GM19239 (cell line): ENCODE data around the gene CLEC4A.
A peak's percentile ranks its signal among the peaks of the same experiment; 100 is the strongest.
"Not testable (repeated sequence)": the region's sequence is repeated elsewhere in the genome, so short reads cannot be mapped to it uniquely, and the experiment has no call there.

Source experiments
- DNase-seq: peaks from one replicate; pipeline ENCODE4 v3.0.0; 2011; ENCODE audit warnings: low spot score; ENCODE audit not compliant: insufficient read length
- FAIRE-seq: peaks from 2 replicates; lab custom pipeline; 2011; peaks lifted over from hg19 to GRCh38; lab: Jason Lieb, UNC

Gene CLEC4A

DNA sequence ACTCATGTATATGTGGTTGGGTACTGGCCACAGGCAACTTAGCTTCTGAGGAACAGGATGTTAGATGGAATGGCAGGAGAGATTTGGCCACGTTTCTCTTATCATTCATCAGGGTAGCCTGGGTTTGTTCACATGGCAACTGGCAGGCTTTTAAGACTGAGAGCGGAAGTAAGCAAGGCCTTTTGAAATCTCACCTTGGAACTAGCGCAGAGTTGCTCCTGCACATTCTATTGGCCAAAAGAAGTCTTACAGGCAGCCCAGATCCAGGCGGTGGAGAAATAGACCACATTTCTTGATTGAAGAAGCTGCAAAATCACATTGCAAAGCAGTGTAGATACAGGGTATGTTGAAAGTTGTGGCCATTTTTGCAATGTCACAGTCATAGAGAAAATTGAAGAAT is 3.7 kb downstream of the CLEC4A start:
- FAIRE-seq = no peak

DNA sequence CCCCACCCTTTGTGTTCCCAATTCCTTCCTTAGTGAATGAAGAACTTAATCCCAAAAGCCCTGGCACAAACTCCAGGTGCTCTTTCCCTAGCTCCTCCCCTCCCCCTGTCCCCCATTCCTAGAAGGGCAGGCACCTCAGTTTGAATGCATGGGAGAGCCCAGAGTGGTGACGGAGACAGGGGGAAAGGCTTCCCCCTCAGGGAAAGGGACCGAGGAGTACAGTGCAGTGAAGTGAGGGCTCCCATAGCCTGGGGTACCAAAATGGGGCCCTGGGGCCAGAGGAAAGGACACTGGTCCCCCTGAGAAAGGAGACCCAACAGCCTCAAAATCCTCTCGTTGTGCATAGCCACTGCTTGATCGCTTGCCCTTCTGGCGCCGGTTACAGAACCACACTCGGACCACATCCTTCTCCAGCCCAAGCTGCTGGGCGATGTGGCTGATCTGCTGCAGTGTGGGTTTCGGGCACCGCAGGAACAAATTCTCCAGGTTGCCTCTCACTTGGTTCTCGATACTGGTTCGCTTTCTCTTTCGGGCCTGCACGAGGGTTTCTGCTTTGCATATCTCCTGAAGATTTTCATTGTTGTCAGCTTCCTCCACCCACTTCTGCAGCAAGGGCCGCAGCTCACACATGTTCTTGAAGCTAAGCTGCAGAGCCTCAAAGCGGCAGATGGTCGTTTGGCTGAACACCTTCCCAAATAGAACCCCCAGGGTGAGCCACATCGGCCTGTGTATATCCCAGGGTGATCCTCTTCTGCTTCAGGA is 10.4 kb downstream of the CLEC4A start:
- FAIRE-seq = peak; percentile 91
- DNase-seq = not testable (repeated sequence)

More for the DNA sequence above, 3.7 kb downstream of the CLEC4A start:
- no peak for DNase-seq

DNA sequence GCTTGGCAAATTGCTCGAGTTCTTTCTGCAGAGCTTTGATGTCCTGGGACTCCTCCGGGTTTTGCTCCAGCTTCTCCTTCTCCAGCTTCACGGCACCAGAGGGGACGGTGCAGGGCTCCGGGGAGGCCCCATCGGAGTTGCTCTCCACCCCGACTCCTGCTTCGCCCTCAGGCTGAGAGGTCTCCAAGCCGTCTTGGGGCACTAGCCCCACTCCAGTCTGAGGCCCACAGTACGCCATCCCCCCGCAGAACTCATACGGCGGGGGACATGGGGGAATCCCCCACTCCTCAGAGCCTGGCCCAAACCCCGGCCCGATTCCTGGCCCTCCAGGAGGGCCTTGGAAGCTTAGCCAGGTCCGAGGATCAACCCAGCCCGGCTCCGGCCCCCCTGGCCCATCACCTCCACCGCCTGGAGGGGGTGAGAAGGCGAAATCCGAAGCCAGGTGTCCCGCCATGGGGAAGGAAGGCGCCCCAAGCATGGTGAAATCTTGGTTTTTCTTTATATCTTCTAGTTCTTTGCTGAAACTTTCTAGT is 11.0 kb downstream of the CLEC4A start:
- DNase-seq, FAIRE-seq: not testable (repeated sequence)

DNA sequence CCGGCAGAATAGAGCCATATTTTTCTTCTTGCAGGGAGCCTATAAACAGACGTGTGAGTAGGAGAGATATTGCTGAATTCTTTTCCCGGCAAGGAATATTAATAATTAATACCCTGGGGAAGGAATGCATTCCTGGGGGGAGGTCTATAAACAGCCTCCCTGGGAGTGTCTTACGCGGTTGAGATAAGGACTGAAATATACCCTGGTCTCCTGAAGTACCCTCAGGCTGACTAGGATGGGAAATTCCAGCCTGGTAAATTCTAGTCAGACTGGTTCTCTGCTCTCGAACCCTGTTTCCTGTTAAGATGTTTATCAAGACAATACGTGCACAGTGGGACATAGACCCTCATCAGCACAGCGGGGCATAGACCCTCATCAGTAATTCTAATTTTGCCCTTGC is 18.2 kb downstream of the CLEC4A start:
- not testable (repeated sequence) for FAIRE-seq, DNase-seq

DNA sequence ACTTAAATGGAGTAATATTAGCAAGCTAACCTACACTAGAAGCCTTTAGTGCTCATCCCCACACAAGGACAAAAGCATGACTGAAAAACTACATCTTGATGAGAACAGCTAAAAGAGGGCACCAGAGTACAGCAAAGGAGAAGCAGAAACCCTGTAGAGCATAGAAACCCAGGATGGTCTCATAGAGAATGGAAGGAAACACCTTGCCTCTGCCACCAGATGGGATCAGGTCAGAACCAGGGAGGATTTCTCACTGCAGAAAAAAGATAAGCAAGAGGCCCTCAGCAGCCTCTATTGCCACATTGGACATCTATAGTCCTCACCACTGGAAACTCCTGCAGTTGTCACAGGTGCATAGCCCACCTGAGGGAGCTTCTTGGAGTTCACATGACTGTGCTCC is 19.8 kb downstream of the CLEC4A start:
- no peak for FAIRE-seq

DNA sequence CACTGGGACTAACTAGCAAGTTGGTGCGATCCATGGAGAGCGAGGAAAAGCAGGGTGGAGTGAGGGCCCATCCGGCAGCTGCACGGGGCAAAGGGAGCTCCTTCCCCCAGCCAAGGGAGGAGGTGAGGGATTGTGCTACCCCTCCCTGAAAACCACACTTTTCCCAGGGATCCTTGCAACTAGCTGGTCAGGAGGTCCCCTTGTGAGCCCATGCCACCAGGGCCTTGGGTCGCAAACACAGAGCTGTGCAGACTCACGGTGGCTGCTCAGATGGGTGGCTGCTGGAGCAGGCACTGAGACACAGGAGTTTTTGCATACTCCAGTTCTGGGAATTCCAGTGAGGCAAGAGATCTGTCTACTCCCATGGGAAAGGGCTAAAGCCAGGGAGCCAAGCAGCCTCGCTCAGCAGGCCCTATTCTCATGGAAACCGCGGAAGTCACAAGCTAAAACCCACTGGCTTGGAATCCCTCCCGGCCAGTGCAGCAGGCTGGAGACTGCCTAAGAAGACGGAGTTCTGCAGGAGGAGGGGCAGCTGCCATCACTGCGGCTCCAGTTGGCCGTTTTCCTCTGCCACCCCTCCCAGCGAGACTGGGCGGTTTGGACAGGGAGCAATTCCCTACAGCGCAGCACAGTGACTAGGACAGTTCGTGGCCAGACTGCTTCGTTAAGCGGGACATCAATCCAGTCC is 22.5 kb downstream of the CLEC4A start:
- DNase-seq (no peak), FAIRE-seq (no peak)

More for the DNA sequence above, 19.8 kb downstream of the CLEC4A start:
- DNase-seq = no peak

DNA sequence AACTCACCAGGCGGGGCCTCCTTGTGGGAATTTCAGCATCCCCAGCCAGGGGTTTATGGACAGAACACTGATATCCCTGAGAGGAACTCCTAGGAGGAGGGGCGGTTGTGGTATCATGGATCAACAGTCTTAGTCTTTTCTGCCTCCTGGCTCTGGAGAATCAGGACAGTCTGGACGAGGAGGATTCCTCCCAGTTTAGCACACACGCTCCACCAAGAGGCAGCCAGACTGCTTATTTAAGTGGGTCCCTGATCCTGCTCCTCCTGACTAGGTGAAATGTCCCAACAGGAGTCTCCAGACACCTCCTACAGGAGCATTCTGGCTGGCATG is 23.0 kb downstream of the CLEC4A start:
- FAIRE-seq = no peak
- DNase-seq = no peak

DNA sequence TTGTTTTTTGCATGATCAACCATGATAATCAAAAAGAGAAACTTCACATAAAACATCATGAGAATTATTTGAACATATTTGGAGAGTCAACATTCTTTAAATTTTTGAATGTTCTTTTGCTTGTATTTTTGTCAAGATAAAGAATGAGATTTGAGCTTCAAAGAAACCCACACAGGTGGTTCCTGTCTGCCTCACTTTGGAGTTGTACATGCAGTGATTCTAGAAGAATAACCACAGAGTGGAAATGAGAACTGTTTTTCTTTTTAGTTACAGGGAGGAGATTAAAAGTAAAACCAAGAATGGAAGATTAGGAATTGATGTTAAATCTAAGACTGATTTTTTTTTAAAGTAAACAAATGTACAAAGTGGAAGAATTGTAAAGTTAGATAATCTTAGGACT is 31.1 kb downstream of the CLEC4A start:
- DNase-seq (no peak), FAIRE-seq (no peak)

DNA sequence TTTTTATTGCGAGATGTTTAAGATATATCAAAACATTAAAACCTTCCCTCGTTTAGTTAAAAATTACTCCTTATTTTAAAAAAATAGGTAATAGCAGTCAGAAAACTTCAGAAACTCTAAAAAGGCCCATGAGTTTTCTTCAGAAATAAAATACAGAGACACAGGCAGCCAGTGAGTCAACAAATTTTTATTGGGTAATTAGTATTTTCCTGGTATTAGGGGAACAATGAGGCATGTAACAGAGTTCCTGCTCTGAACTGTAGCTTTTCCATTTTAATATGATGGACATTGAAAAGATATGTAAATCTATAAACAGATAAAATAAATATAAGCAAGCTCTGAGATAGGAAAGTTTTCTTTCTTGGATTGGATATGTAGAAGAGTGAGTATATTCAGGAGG is 33.0 kb downstream of the CLEC4A start:
- FAIRE-seq = no peak
- DNase-seq = no peak

DNA sequence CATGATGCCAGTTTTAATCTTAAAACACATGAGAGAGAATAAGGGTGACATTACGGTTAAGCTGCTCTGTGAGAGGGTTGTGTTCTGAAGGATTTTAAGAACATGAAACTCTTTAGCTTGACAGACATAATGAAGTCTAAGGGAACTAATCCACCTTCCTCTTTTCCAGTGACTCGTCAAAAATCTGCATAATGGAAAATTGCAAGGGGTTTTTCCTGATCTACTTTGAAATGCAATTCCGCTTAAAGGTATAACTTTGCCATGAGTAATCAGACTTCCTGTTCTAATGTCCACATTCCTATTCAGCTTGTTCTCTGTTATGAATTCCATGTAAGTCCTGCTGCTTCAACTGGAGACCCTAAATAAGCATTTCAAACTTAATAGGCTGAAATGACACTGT is 33.4 kb downstream of the CLEC4A start, which contains the start of gene ZNF705A:
ZNF705A (plus strand) TSS at position 171 of the 400 bp plus-strand sequence. CDS start 15,611 bp downstream, outside the sequence.
- no peak for DNase-seq

DNA sequence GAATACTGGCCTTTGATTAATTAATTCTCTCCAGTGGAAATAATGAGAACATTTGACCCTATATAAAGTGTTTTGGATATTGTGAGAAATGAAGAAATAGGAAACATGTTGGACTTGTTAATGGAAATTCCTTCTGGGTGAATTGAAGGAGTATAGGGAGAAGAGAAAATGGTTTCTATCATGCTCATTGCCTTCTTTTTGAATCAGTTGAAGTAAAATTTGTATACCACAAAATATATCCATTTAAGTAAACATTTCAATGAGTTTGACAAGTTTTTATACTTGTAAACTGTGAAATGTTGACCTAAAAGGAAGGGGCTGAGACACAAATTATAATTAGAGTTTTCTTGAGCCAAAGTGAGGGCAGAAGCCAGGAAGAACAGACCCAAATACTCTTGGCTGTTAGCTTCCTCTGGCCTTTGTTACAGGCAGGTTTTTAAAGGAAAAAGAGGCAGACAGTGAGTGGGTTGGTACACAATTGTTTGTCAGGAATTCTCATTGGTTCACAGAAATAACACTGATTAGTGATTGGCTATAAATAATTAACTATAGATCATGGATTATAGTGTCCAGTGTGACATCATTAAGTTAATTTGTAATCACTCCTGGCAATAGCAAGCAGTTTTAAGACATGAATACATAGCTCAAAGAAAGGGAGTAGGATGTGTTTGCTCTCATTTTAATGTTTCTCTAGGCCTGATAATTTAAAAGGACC is 34.2 kb downstream of the CLEC4A start:
- FAIRE-seq = no peak

More for the DNA sequence above, 33.4 kb downstream of the CLEC4A start, which contains the start of gene ZNF705A:
- FAIRE-seq = no peak

DNA sequence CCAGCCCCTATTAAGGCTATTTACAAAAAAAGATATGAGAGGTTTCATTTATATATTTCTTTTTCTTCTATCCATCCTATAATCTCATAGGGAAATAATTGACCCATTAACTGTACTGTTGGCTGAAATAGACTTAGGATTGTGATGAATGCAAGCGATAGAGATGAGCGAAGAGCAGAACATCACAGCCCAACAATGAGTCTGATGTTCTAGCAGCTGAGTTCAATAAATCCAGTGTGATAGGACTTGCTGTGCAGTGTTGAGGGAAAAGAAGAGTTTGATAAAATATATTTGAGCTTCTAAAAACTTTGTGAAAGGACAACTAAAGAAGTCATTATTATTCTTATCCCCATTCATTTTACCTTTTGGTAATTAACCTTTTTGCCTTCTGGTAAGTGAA is 49.5 kb downstream of the CLEC4A start:
- FAIRE-seq, DNase-seq: not testable (repeated sequence)

More for the DNA sequence above, 34.2 kb downstream of the CLEC4A start:
- no peak for DNase-seq

DNA sequence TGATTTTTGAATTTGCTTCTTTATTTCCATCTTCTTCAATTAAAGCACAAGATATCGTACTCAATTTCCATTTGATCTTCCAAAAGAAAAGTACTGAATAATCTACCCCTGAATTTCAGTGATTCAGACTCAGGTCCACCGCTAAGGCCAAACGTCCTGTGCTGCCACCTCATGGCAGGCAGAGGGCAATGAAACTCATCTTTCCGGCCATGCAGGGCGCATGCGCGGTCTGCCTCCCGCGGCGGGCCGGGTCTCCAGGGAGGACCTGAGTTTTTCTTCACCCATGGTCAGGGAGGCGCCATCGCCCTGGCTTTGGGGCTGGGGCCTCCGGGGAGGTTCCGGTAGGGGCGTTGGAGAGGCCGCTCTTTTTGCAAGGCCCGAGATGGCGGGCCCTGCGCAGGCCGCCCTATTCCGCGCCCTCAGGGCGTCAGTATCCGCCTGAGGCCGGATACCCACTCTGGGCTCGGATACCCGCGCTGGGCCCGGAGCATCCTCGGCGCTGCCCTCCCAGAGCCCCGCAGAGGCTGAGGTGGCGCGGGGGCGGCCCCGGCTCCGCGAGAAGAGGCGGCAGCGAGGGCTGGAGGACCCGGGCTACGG is 56.7 kb downstream of the CLEC4A start:
- not testable (repeated sequence) for FAIRE-seq
- peak; percentile 44 for DNase-seq

DNA sequence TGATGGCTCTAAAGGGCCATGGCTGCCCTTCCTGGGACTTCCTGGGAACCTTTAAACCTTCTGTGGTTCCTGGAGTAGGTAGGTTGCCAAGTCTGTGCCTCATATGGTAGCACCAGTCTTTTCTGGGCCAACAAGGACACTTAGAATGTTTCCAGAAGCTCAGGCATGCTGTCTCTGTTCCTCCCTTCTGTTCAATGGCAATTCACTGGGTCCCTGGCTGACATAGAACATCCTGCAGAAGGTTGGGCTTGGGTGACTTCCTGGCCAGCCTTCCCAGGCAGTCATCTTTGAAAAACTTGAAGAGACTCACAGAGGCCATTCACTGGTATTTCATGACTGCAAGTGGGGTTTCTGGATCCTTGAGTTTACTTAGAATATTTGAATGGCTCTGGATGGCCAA is 57.9 kb downstream of the CLEC4A start:
- DNase-seq, FAIRE-seq: not testable (repeated sequence)

DNA sequence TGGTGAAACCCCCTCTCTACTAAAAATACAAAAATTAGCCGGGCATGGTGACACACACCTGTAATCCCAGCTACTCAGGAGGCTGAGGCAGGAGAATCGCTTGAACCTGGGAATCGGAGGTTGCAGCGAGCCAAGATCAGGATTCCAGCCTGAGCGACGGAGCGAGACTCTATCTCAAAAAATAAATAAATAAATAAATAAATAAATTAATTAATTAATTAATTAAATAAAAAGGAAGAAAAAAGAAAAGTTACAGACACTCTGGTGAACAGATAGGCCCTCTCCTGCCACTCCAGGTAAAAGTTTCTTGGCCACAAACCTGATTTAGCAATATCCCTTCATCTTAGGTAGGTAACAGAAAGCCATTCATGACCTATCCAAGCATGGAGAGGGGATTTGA is 59.5 kb downstream of the CLEC4A start:
- not testable (repeated sequence) for FAIRE-seq, DNase-seq

DNA sequence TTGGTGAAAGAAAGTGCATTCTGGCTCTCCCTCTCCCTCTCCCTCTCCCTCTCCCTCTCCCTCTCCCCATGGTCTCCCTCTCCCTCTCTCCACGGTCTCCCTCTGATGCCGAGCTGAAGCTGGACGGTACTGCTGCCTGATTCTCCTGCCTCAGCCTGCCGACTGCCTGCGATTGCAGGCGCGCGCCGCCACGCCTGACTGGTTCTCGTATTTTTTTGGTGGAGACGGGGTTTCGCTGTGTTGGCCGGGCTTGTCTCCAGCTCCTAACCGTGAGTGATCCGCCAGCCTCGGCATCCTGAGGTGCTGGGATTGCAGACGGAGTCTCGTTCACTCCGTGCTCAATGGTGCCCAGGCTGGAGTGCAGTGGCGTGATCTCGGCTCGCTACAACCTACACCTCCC is 59.9 kb downstream of the CLEC4A start:
- not testable (repeated sequence) for FAIRE-seq

DNA sequence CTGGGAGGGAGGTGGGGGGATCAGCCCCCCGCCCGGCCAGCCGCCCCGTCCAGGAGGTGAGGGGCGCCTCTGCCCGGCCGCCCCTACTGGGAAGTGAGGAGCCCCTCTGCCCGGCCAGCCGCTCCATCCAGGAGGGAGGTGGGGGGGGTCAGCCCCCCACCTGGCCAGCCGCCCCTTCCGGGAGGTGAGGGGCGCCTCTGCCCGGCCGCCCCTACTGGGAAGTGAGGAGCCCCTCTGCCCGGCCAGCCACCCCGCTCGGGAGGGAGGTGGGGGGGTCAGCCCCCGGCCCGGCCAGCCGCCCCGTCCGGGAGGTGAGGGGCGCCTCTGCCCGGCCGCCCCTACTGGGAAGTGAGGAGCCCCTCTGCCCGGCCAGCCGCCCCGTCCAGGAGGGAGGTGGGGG is 60.8 kb downstream of the CLEC4A start:
- not testable (repeated sequence) for DNase-seq

More for the DNA sequence above, 59.9 kb downstream of the CLEC4A start:
- not testable (repeated sequence) for DNase-seq

DNA sequence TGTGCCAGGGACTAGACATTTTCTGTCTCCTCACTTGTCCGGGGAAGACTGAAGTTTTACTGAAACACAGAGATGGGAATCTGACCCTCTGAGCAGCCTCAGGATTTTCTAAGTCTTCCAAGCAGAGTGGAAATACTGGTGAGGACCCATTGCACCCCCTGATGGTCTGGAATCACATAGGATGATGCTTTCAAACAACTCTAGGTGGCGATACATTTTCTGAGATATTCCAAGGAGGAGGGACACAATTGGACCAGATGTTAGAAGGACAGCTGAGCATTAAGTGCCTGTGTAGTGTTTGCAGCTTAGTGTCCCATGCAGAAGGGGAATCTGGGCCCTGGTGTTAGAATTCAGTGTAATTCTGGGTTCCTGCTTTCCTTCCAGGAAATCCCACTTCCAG is 64.7 kb downstream of the CLEC4A start:
- FAIRE-seq, DNase-seq: not testable (repeated sequence)

More for the DNA sequence above, 60.8 kb downstream of the CLEC4A start:
- not testable (repeated sequence) for FAIRE-seq
